ENCODE data around the gene NFATC2. TPM values are rescaled to one million over a fixed set of nuclear protein-coding genes. Genes with fewer than 3 reads are reported as not detected.
A peak's percentile ranks its signal among the peaks of the same experiment; 100 is the strongest.
"Not testable (repeated sequence)": the region's sequence is repeated elsewhere in the genome, so short reads cannot be mapped to it uniquely, and the experiment has no call there.

Gene NFATC2
- total RNA-seq, 2 donors from 2014 or later, result 5.7 to 7.0 TPM

GRCh38 chr20:51569815-51570738 is 27.6 kb upstream of the NFATC2 start:
- intact Hi-C loops (cut with DNase I), result loop anchor here in 1 of 2 donors (10.0 kb wide), 1 partner anchor 115 kb away; no protein-coding TSS in a partner anchor
- ATAC-seq (peak; percentile 54 to 80), DNase-seq (peak; percentile 64)

- intact Hi-C loops (cut with DNase I), result loop anchor here in 1 of 2 donors (10.0 kb wide), 1 partner anchor 114 kb away; no protein-coding TSS in a partner anchor
- not testable (repeated sequence) for ATAC-seq, DNase-seq
Observed at GRCh38 chr20:51568533-51568932, 26.0 kb upstream of the NFATC2 start.

DNA sequence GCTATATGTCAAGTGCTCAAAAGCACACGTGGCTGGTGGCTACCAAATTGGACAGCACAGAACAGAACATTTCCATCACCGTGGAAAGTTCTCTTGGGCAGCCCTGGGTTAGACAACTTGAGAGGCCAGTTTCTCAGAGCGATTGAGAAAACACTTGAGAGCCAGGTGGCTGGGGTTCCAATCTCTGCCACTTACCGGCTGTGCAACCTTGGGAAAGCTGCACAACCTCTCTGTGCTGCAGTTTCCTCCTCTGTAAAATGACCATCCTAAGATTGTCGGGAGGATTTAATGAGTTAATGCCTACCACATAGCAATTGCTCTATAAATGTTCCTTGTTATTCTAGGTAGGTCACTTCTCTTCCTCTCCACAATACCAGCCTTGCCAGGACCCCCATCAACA is 25.1 kb upstream of the NFATC2 start:
- DNase-seq, result no peak
- intact Hi-C loops (cut with DNase I), result loop anchor here in 1 of 2 donors (10.0 kb wide), 1 partner anchor 113 kb away; no protein-coding TSS in a partner anchor
- ATAC-seq, result no peak

DNA sequence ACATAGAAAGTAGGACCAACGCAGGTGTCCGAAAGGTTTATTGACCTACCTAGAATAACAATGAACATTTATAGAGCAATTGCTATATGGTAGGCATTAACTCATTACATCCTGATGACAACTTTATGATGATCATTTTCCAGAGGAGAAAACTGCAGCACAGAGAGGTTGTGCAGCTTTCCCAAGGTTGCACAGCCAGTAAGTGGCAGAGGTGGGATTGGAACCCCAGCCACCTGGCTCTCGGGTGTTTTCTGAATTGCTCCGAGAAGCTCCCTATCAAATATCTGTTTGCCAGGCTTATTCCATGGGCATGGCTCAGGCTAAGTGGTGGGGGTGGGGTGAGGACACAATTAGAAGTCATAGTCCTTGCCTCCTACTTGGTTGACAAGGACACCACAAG is 24.1 kb upstream of the NFATC2 start:
- no peak for ATAC-seq
- DNase-seq, result no peak
- intact Hi-C loops (cut with DNase I), result loop anchor here in 1 of 2 donors (10.0 kb wide), 1 partner anchor 112 kb away; no protein-coding TSS in a partner anchor

DNA sequence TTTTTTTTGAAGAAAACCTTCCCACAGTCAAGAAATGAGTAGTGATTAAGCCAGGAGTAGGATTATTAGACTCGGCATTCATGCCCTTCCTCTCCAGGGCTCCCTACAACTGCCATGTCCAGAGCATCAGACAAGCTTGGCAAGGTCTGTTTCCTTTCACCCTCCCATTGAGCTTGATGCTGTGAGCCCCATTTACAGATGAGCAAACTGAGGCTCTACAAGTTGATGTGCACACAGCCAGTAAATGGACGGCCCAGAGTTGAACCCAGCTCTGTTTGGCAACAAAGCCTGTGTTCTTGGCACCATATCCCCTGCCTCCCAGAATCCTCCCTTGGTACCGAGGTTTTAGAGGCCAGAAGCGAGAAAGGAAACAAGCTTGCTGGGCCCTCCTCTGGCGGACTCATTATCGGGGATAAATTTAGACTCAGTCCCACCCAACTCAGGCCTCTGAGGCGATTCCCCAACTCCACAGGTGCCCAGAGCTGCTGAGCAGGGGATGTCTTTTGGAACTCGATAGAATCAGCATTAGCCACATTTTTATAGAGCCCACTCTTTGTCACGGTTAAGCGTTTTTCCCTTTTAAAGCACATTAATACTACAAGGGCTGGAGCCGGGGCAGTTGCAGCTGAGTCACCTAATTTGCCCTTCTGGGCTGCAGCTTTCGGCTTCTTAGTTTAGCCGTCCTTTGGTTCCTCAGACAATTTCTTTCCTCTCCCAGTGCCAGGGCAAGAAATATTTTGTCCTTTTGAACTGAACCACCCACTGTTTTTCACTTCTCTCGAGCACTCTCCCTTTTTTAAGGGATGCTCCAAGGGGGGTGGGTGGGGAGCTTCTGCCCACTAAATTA is 23.0 kb upstream of the NFATC2 start:
- no peak for DNase-seq
- no peak for ATAC-seq
- intact Hi-C loops (cut with DNase I), result loop anchor here in 1 of 2 donors (10.0 kb wide), 1 partner anchor 111 kb away; no protein-coding TSS in a partner anchor

DNA sequence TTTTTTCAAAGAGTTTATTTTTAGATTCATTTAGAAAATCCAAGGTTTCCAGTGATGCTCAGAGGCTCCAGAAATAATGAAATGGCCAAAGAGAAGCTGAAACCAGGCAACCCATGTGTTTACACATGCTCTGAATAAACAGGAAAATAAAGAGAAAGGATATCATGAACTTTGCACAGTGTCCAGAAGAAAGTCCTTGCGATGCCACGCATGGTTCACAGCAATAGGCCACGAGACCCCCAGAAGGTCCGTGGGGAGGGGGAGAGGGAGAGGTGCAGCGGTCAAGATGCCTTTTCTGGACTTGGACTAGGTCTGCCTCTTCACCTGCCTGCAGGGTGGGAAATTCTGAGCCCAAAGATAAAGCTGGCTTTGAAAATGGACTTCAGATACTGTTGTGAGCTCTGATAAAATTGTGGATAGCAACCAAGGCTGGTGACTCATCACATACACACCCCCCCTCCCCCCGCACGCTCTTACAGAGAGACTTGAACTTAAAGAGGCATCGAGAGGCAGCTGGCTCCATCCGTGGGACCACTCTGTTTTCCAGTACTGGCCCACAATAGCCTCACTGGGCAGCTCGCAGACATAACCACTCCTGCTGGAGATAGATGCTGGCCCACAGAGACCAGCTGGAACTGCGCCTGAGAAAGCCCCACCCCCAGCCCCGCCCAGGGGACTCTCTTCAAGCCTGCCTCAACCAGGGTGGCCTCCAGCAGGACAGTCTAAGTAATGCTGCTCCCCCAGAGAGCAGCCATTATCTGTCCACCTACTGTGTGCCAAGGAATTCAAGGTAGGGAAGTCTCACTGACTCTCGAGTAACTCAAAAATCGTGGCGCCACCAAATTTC is 21.2 kb upstream of the NFATC2 start:
- intact Hi-C loops (cut with DNase I), result loop anchor here in 1 of 2 donors (10.0 kb wide), 1 partner anchor 109 kb away; no protein-coding TSS in a partner anchor
- ATAC-seq (peak; percentile 36 to 72), DNase-seq (peak; percentile 82)

GRCh38 chr20:51563174-51563485 is 20.6 kb upstream of the NFATC2 start:
- intact Hi-C loops (cut with DNase I), result loop anchor here in 1 of 2 donors (10.0 kb wide), 1 partner anchor 108 kb away; no protein-coding TSS in a partner anchor
- ATAC-seq, result peak in 1 of 2 donors; percentile 6
- DNase-seq, result no peak

- ATAC-seq, result peak; percentile 80 to 84
- peak; percentile 89 for DNase-seq
- intact Hi-C loops (cut with DNase I), result loop anchor here in 1 of 2 donors (10.0 kb wide), 1 partner anchor 108 kb away; no protein-coding TSS in a partner anchor
Observed at GRCh38 chr20:51562332-51563173, 20.0 kb upstream of the NFATC2 start.

DNA sequence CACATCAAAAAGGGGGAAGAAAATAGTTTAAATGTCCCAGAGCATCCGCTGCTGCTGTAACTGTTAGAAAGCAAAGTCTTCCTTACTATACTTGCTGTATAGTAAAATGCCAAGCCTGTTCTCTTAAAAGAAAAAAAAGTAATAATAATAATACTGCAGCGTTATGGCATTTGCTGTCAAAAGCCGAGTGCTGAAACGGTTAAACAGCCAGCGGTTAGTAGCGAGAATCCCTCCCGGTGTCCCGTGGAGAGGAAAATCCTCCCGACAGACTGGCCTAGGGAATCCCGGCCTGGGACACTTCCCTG is 19.5 kb upstream of the NFATC2 start:
- no peak for ATAC-seq
- DNase-seq, result no peak
- intact Hi-C loops (cut with DNase I), result loop anchor here in 1 of 2 donors (10.0 kb wide), 1 partner anchor 107 kb away; no protein-coding TSS in a partner anchor

DNA sequence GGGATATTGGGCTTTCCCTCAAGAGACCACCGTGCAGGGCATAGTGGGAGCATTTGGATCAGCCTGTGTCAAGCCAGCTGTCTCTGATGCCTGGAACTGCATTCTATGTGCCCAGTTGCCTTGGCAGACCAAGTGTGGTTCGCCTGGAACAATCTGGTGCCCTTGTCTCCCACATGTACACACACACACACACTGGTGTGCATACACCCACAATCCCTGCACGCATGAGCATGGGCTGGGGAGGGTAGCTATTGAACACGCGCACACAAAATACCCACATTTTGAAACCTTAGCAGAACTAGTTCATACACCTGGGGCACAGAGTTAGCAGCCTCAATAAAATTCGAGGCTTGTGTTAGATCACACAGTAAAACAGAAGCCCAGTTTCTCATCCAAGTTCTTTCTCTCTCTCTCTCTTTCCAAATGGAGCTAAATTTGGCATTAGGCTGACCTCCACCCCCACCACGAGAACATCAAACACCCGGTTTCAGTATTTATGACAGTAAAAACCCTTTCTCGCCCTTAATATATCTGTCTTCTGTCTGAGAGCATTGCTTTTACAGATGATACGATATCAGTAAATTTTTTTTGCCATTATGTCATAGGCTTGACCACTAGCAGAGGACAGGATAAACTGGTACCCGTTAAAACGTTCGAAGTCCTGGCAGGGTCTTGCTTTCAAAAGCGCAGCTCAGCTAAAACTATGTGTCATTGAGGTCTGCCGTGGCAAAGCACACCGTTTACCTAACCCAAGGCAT is 18.2 kb upstream of the NFATC2 start:
- DNase-seq (no peak), ATAC-seq (no peak)
- intact Hi-C loops (cut with DNase I), result loop anchor here in 1 of 2 donors (10.0 kb wide), 1 partner anchor 106 kb away; no protein-coding TSS in a partner anchor

- intact Hi-C loops (cut with DNase I), result loop anchor here in 1 of 2 donors (10.0 kb wide), 1 partner anchor 105 kb away; no protein-coding TSS in a partner anchor
- no peak for ATAC-seq
- DNase-seq, result no peak
Observed at GRCh38 chr20:51560042-51560441, 17.5 kb upstream of the NFATC2 start.

GRCh38 chr20:51554538-51555165 is 12.1 kb upstream of the NFATC2 start:
- peak; percentile 69 to 82 for ATAC-seq
- intact Hi-C loops (cut with DNase I), result no loop called here

GRCh38 chr20:51553897-51554486 is 11.5 kb upstream of the NFATC2 start:
- intact Hi-C loops (cut with DNase I), result no loop called here
- DNase-seq, result no peak
- no peak for ATAC-seq

More at GRCh38 chr20:51554538-51555165, 12.1 kb upstream of the NFATC2 start:
- DNase-seq, result no peak

DNA sequence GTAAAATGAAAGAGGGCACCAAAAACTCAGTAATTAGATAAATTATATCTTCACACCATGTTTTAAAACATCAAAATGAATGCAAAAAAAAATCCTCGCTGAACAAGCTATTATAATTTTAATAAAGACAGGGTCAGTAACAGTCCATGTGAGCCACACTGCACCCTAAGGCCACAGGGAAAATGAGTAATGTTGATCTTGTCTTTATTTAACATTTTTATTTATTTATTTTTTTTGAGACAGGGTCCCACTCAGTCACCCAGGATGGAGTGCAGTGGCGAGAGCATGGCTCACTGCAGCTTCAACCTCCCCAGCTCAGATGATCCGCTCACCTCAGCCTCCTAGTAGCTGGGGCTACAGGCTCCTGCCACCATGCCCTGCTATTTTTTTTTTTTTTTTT is 8.7 kb upstream of the NFATC2 start:
- DNase-seq (no peak), ATAC-seq (no peak)
- intact Hi-C loops (cut with DNase I), result no loop called here

- DNase-seq, result no peak
- intact Hi-C loops (cut with DNase I), result no loop called here
- ATAC-seq, result no peak
Observed at GRCh38 chr20:51549474-51549873, 7.0 kb upstream of the NFATC2 start.

GRCh38 chr20:51547951-51548350 is 5.4 kb upstream of the NFATC2 start:
- intact Hi-C loops (cut with DNase I), result no loop called here
- DNase-seq (no peak), ATAC-seq (no peak)
